Activated naive CD8-positive, alpha-beta T cell treated with anti-CD3 and anti-CD28 coated beads, Interleukin-2, amount 10 ng/mL, durations not matched to agents 7 days and 5 days (primary cell): ENCODE results near the gene SLC25A23. TPM values are rescaled to one million over a fixed set of nuclear protein-coding genes. Genes with fewer than 3 reads are reported as not detected.

Experiments
- ATAC-seq: fragments of 150-1000 bp; cut with Tn5 transposase; one replicate; pipeline ENCODE4 v1.10.0; 2021; ENCODE audit warnings: low read depth, moderate library complexity
- POLR2A ChIA-PET: fragments of 350-600 bp; sonication (Branson Sonifier 250); formaldehyde crosslinking; loops from one replicate; lab custom pipeline; 2021; ENCODE audit warnings: antibody characterized with exemption; lab: Charles Lee
- DNase-seq: peaks from one replicate; pipeline ENCODE4 v3.0.0; 2021
- H3K27ac Mint-ChIP-seq: one replicate; pipeline ENCODE4 v1.8.0; 2022; ENCODE audit warnings: mild to moderate bottlenecking, mixed read lengths
- H3K27me3 Mint-ChIP-seq: one replicate; pipeline ENCODE4 v1.8.0; 2022; ENCODE audit warnings: mild to moderate bottlenecking, moderate library complexity, mixed read lengths
- H3K36me3 Mint-ChIP-seq: one replicate; pipeline ENCODE4 v1.8.0; 2021; ENCODE audit warnings: mild to moderate bottlenecking, mixed read lengths
- H3K4me1 Mint-ChIP-seq: one replicate; pipeline ENCODE4 v1.8.0; 2021; ENCODE audit warnings: mixed read lengths
- H3K4me3 Mint-ChIP-seq: one replicate; pipeline ENCODE4 v1.8.0; 2022; ENCODE audit warnings: mild to moderate bottlenecking, moderate library complexity, mixed read lengths
- H3K9me3 Mint-ChIP-seq: one replicate; pipeline ENCODE4 v1.8.0; 2021; ENCODE audit warnings: mixed read lengths
- total RNA-seq, 2 experiments: library from RNA; stranded (reverse); gene quantifications; one replicate each; pipeline ENCODE4 v1.2.3, GENCODE V29; 2021

SLC25A23 gene
- total RNA-seq, 2 experiments from 2014 or later, result 35.5 to 38.3 TPM

DNA sequence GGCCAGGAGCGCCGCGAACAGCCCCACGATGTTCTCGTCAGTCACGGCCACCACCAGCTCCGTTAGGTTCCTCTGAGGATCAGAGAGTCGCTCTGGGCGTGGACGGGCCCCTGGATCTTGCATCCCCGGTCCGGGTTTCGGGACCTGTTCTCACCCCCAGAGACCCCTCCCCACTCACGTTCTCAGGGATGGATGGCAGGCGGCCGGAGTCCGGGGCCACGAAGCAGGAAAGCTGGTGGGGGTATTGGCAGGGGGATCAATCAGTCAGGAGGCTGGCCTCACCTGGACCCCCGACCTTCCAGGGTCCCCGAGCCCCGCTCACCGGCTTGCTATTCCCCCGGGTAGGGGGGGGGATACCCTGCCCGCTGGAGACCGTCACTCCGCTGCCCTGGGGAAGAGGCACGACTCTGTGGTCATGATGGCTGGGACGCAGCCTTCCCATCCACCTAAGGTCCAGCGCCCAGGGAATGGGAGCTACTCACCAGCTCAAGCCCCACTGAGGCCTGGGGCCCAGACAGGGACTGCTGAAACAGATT is 17.4 kb upstream of the SLC25A23 start:
- POLR2A ChIA-PET, result interaction anchor here (0.6 kb wide), 1 partner anchor 657 kb away, joined by 4 read pairs; no protein-coding TSS in a partner anchor

GRCh38 chr19:6476155-6476895 is 16.7 kb upstream of the SLC25A23 start:
- no peak overlapping the region for H3K27ac Mint-ChIP-seq

More for the DNA sequence above, 17.4 kb upstream of the SLC25A23 start:
- peaks cover 22% of the 10 kb centered on the region for H3K36me3 Mint-ChIP-seq
- no peak for ATAC-seq
- no peaks in the 10 kb centered on the region for H3K9me3 Mint-ChIP-seq
- no peak for DNase-seq
- no peaks in the 10 kb centered on the region for H3K27me3 Mint-ChIP-seq
- H3K4me1 Mint-ChIP-seq, result peaks cover 16% of the 10 kb centered on the region
- no peak overlapping the region for H3K4me3 Mint-ChIP-seq
- no peak overlapping the region for H3K27ac Mint-ChIP-seq

DNA sequence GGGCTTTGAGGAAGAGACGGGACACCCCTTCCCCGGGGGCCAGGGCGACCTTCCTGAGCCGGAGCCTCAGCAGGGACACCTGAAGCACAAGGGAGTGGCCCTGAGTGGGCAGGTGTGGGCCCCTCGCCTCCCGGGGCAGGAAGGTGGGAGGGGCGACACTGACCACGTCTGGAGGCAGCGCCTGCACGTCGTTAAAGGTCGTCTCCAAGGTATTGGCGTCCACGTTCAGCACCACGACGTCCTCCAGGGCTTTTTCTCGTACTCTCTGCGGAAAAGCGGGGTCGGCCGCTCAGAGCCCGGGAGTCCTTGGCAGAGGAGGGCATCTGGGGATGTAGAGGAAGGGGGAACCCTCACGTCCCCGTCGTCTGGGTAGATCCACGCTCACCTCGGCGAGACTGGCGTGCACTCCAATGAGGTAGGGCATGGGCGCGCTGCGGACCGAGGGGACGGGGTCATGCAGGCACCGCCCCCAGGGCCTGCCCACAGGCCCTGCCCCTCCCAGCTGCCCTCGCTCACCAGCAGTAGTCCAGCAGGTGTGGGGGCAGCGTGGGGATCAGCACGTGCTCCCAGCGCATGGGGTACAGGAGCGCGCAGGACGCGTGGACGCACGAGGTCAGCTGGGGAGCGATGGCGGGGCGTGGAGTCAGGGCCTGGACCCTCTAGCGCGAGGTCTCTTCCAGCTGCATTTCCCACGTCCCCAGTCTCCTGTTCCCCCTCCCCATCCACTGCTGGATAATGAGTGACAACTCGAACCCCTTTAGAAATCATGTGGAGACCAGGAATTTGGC is 15.9 kb upstream of the SLC25A23 start:
- H3K36me3 Mint-ChIP-seq, result peaks cover 21% of the 10 kb centered on the region
- POLR2A ChIA-PET, result interaction anchor here (1.0 kb wide), 1 partner anchor 13 kb away, joined by 4 read pairs; no protein-coding TSS in a partner anchor
- H3K4me3 Mint-ChIP-seq, result no peak overlapping the region
- peaks cover 9% of the 10 kb centered on the region for H3K4me1 Mint-ChIP-seq
- DNase-seq, result no peak
- ATAC-seq, result no peak
- H3K27ac Mint-ChIP-seq, result no peak overlapping the region
- H3K27me3 Mint-ChIP-seq, result no peaks in the 10 kb centered on the region
- H3K9me3 Mint-ChIP-seq, result no peaks in the 10 kb centered on the region

More at GRCh38 chr19:6476155-6476895, 16.7 kb upstream of the SLC25A23 start:
- H3K9me3 Mint-ChIP-seq, result no peaks in the 10 kb centered on the region
- no peak overlapping the region for H3K4me3 Mint-ChIP-seq
- peak; percentile 80 for DNase-seq
- ATAC-seq, result peak; percentile 55
- peaks cover 12% of the 10 kb centered on the region for H3K4me1 Mint-ChIP-seq
- H3K27me3 Mint-ChIP-seq, result no peaks in the 10 kb centered on the region
- H3K36me3 Mint-ChIP-seq, result peaks cover 22% of the 10 kb centered on the region
- POLR2A ChIA-PET, result interaction anchor here (0.6 to 1.0 kb wide), 2 partner anchors 14 to 17 kb away, joined by 3 to 4 read pairs; partner anchors contain the start of gene SLC25A23

- Mint-ChIP-seq H3K4me1 (no peaks in the 10 kb centered on the region), H3K27ac (no peak overlapping the region), H3K27me3 (no peaks in the 10 kb centered on the region), H3K4me3 (no peak overlapping the region), H3K9me3 (no peaks in the 10 kb centered on the region), H3K36me3 (peaks cover 20% of the 10 kb centered on the region)
- POLR2A ChIA-PET, result no interaction called here
- ATAC-seq (no peak), DNase-seq (no peak)
Measured at GRCh38 chr19:6473647-6474046, 14.1 kb upstream of the SLC25A23 start.

- H3K27ac Mint-ChIP-seq, result no peak overlapping the region
Measured at GRCh38 chr19:6472713-6473112, 13.1 kb upstream of the SLC25A23 start.

GRCh38 chr19:6471076-6471475 is 11.5 kb upstream of the SLC25A23 start:
- no peak for ATAC-seq
- no peaks in the 10 kb centered on the region for H3K4me1 Mint-ChIP-seq
- no peaks in the 10 kb centered on the region for H3K27me3 Mint-ChIP-seq
- no peaks in the 10 kb centered on the region for H3K9me3 Mint-ChIP-seq
- H3K27ac Mint-ChIP-seq, result no peak overlapping the region
- no peak for DNase-seq
- POLR2A ChIA-PET, result interaction anchor here (1.9 kb wide), 1 partner anchor 10 kb away, joined by 7 read pairs; the partner anchor contains the start of gene DENND1C
- no peak overlapping the region for H3K4me3 Mint-ChIP-seq
- peaks cover 18% of the 10 kb centered on the region for H3K36me3 Mint-ChIP-seq

More at GRCh38 chr19:6472713-6473112, 13.1 kb upstream of the SLC25A23 start:
- H3K27me3 Mint-ChIP-seq, result no peaks in the 10 kb centered on the region
- H3K4me3 Mint-ChIP-seq, result no peak overlapping the region
- DNase-seq (no peak), ATAC-seq (no peak)
- peaks cover 22% of the 10 kb centered on the region for H3K36me3 Mint-ChIP-seq
- POLR2A ChIA-PET, result no interaction called here
- no peaks in the 10 kb centered on the region for H3K9me3 Mint-ChIP-seq
- no peaks in the 10 kb centered on the region for H3K4me1 Mint-ChIP-seq

DNA sequence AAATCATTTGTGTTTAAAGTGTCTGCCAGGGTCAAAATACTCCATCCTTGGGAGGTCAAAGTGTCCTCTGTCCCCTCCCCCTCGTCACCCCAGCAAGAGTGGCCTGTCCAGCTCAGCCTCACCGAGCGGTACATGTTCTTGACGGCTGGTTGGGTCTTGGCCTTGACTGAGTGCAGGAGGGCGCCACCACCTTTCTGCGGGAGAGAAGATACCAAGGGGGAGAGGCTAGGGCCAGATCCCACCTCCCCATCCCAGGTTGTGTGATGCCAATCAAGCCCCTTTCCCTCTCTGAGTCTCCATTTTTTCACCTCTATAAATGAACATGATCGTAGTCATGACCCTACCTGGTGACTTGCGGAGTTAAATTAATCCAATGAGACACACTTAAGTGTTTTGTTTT is 10.6 kb upstream of the SLC25A23 start:
- Mint-ChIP-seq H3K36me3 (peaks cover 15% of the 10 kb centered on the region), H3K9me3 (no peaks in the 10 kb centered on the region), H3K4me1 (no peaks in the 10 kb centered on the region), H3K27ac (no peak overlapping the region), H3K4me3 (no peak overlapping the region), H3K27me3 (no peaks in the 10 kb centered on the region)
- POLR2A ChIA-PET, result no interaction called here
- ATAC-seq (no peak), DNase-seq (no peak)

DNA sequence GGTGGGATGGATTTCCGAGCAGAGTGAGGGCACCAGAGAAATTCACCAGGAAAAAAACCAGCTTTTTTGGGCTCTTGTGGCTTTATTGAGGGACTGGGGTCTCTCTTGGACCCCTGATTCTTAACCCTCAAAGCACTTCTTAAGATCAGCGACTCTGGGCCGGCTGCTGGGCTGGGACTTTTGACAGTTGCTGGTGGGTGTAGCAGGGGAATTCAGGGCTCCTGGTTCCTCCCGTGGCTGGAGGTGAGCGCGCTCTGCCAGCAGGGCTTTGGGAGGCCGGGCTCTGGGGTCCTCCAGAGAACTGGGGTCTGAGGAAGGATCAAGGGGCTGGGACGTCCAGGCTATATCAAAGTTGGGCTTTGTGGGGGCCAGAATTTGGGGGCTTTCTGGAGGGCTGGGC is 7.8 kb upstream of the SLC25A23 start:
- Mint-ChIP-seq H3K9me3 (no peaks in the 10 kb centered on the region), H3K27me3 (no peaks in the 10 kb centered on the region), H3K4me1 (no peaks in the 10 kb centered on the region), H3K4me3 (no peak overlapping the region), H3K36me3 (peaks cover 11% of the 10 kb centered on the region), H3K27ac (no peak overlapping the region)
- POLR2A ChIA-PET, result interaction anchor here (2.0 kb wide), 1 partner anchor 14 kb away, joined by 10 read pairs; the partner anchor contains the start of gene DENND1C
- no peak for DNase-seq
- ATAC-seq, result no peak

- POLR2A ChIA-PET, result interaction anchor here (0.5 kb wide), 1 partner anchor 174 kb away, joined by 3 read pairs; no protein-coding TSS in a partner anchor
- ATAC-seq (peak; percentile 29), DNase-seq (no peak)
- Mint-ChIP-seq H3K9me3 (no peaks in the 10 kb centered on the region), H3K4me3 (no peak overlapping the region), H3K36me3 (peaks cover 11% of the 10 kb centered on the region), H3K27ac (no peak overlapping the region), H3K4me1 (no peaks in the 10 kb centered on the region), H3K27me3 (no peaks in the 10 kb centered on the region)
Measured at GRCh38 chr19:6466526-6467248, 7.1 kb upstream of the SLC25A23 start.

GRCh38 chr19:6465663-6466062 is 6.1 kb upstream of the SLC25A23 start:
- POLR2A ChIA-PET, result interaction anchor here (0.6 to 1.2 kb wide), 2 partner anchors 15 to 524 kb away, joined by 4 to 5 read pairs; partner anchors contain the start of gene DENND1C
- Mint-ChIP-seq H3K9me3 (no peaks in the 10 kb centered on the region), H3K4me3 (no peak overlapping the region), H3K4me1 (no peaks in the 10 kb centered on the region), H3K27ac (no peak overlapping the region), H3K27me3 (no peaks in the 10 kb centered on the region), H3K36me3 (peaks cover 9% of the 10 kb centered on the region)
- DNase-seq, result no peak
- ATAC-seq, result no peak

- H3K27ac Mint-ChIP-seq, result no peak overlapping the region
- H3K36me3 Mint-ChIP-seq, result peaks cover 5% of the 10 kb centered on the region
- H3K9me3 Mint-ChIP-seq, result no peaks in the 10 kb centered on the region
- no peak for ATAC-seq
- no peak for DNase-seq
- H3K4me3 Mint-ChIP-seq, result peak overlapping the region; percentile 18
- peaks cover 2% of the 10 kb centered on the region for H3K4me1 Mint-ChIP-seq
- POLR2A ChIA-PET, result interaction anchor here (0.6 to 1.2 kb wide), 2 partner anchors 16 to 525 kb away, joined by 4 to 5 read pairs; partner anchors contain the start of gene DENND1C
- H3K27me3 Mint-ChIP-seq, result no peaks in the 10 kb centered on the region
Measured at GRCh38 chr19:6465006-6465405, 5.4 kb upstream of the SLC25A23 start.

- Mint-ChIP-seq H3K27ac (no peak within 1 kb of the TSS), H3K4me1 (peaks cover 3% of the 10 kb centered on the region), H3K27me3 (no peaks in the 10 kb centered on the region), H3K9me3 (no peaks in the 10 kb centered on the region), H3K36me3 (peaks cover 5% of the 10 kb centered on the region), H3K4me3 (peak within 1 kb of the TSS; percentile 50)
- POLR2A ChIA-PET, result interaction anchor here (1.4 kb wide), 1 partner anchor 17 kb away, joined by 6 read pairs; the partner anchor contains the start of gene DENND1C
- DNase-seq, result peak; percentile 51
- ATAC-seq, result no peak
Measured at GRCh38 chr19:6464070-6464873, 4.7 kb upstream of the SLC25A23 start, which contains the start of gene CRB3. TSS of gene CRB3 (plus strand) at chr19:6464271. CDS start at chr19:6464702, 431 bp downstream.
